Endothelial cell of umbilical vein (primary cell): ENCODE results near the gene RIPOR3. TPM values are rescaled to one million over a fixed set of nuclear protein-coding genes. Genes with fewer than 3 reads are reported as not detected.

Source experiments
- BruUV-seq: library from RNA; stranded (reverse); fragments of 400-500 nt; replicated peaks from 2 replicates; lab custom pipeline; 2021; lab: Mats Ljungman, UMichigan
- CTCF ChIA-PET: fragments of 300-600, 350-600 bp; sonication (Branson Sonifier 250); formaldehyde crosslinking; loops from one replicate; lab custom pipeline; 2021; ENCODE audit warnings: antibody characterized with exemption, inconsistent platforms; lab: Charles Lee
- POLR2A ChIA-PET: fragments of 300-600, 350-600 bp; sonication (Branson Sonifier 250); formaldehyde crosslinking; loops from one replicate; lab custom pipeline; 2021; ENCODE audit warnings: antibody characterized with exemption, inconsistent platforms; lab: Charles Lee
- DNase-seq: peaks from one replicate; pipeline ENCODE4 v3.0.0-alpha.2; 2011; ENCODE audit warnings: low read depth, low spot score
- FAIRE-seq: peaks from 2 replicates; lab custom pipeline; 2011; peaks lifted over from hg19 to GRCh38; lab: Jason Lieb, UNC
- H2AFZ ChIP-seq: 2 replicates; pipeline ENCODE4 v1.6.0; 2012; ENCODE audit warnings: low read depth, low read length, control low read depth, inconsistent platforms
- H3K27ac ChIP-seq: 2 replicates; pipeline ENCODE4 v1.5.1; 2011; ENCODE audit warnings: low read depth, mild to moderate bottlenecking, control low read depth, low read length, moderate library complexity; ENCODE audit not compliant: insufficient read depth
- H3K27me3 ChIP-seq, 2 experiments: 2 replicates each; pipeline versions ENCODE4 v1.6.0 to v1.6.1; 2011; ENCODE audit warnings: low read length in 2 of 2, mixed read lengths in 1 of 2; ENCODE audit not compliant: control insufficient read depth in 2 of 2, insufficient read depth in 2 of 2
- H3K36me3 ChIP-seq, 2 experiments: 2 replicates in 1 of 2; 3 replicates in 1 of 2; pipeline ENCODE4 v1.5.1; 2011; ENCODE audit warnings: low read length in 2 of 2, mild to moderate bottlenecking in 1 of 2, moderate library complexity in 1 of 2; ENCODE audit not compliant: control insufficient read depth in 2 of 2, insufficient read depth in 2 of 2; ENCODE audit errors: extremely low read depth in 1 of 2
- H3K4me1 ChIP-seq: 3 replicates; pipeline ENCODE4 v1.5.1; 2011; ENCODE audit warnings: mild to moderate bottlenecking, low read length; ENCODE audit not compliant: control insufficient read depth, insufficient read depth; ENCODE audit errors: extremely low read depth
- H3K4me2 ChIP-seq: 2 replicates; pipeline ENCODE4 v1.6.1; 2011; ENCODE audit warnings: low read length, control low read depth, mixed read lengths; ENCODE audit not compliant: insufficient read depth
- H3K4me3 ChIP-seq, 3 experiments: fragments of 200-600 bp in 1 of 3; sonication (generic), shearing (Covaris generic) in 1 of 3; replicated peaks in 1 of 3; 2 replicates each; pipeline ENCODE4 v1.5.1; 2011 to 2016; ENCODE audit warnings: control low read depth in 3 of 3, low read length in 3 of 3, mild to moderate bottlenecking in 2 of 3, inconsistent platforms in 1 of 3, low read depth in 1 of 3, moderate library complexity in 1 of 3; ENCODE audit not compliant: insufficient read depth in 1 of 3
- H3K79me2 ChIP-seq: 2 replicates; pipeline ENCODE4 v1.6.0; 2012; ENCODE audit warnings: low read length, inconsistent platforms; ENCODE audit not compliant: control insufficient read depth, insufficient read depth
- H3K9ac ChIP-seq: replicated peaks from 2 replicates; pipeline ENCODE3; 2011; ENCODE audit warnings: low read length, control low read depth; ENCODE audit not compliant: insufficient read depth; ENCODE audit errors: extremely low read depth
- H3K9me1 ChIP-seq: replicated peaks from 3 replicates; pipeline ENCODE4 v1.6.0; 2011; ENCODE audit warnings: mild to moderate bottlenecking, low read length; ENCODE audit not compliant: control insufficient read depth, insufficient read depth; ENCODE audit errors: extremely low read depth
- H3K9me3 ChIP-seq: replicated peaks from 2 replicates; pipeline ENCODE4 v1.5.1; 2012; ENCODE audit warnings: low read length, inconsistent platforms; ENCODE audit not compliant: control insufficient read depth, insufficient read depth
- H4K20me1 ChIP-seq: replicated peaks from 2 replicates; pipeline ENCODE3; 2011; ENCODE audit warnings: mild to moderate bottlenecking, low read length; ENCODE audit not compliant: control insufficient read depth, insufficient read depth; ENCODE audit errors: extremely low read depth
- CTCF ChIP-seq, 2 donors: IDR thresholded peaks; 1 replicate in 1 of 2; 2 replicates in 1 of 2; pipeline ENCODE4 v1.5.1; 2011; ENCODE audit warnings: low read length in 2 of 2, mild to moderate bottlenecking in 2 of 2, moderate library complexity in 2 of 2, control low read depth in 1 of 2, inconsistent platforms in 1 of 2, low read depth in 1 of 2; ENCODE audit not compliant: insufficient read depth in 1 of 2; ENCODE audit errors: extremely low read depth in 1 of 2
- EZH2 ChIP-seq: IDR thresholded peaks from 2 replicates; pipeline ENCODE4 v1.6.1; 2012; ENCODE audit warnings: borderline replicate concordance, low read depth, mild to moderate bottlenecking, moderate library complexity, low read length, inconsistent platforms; ENCODE audit not compliant: severe bottlenecking
- FOS ChIP-seq: IDR thresholded peaks from 2 replicates; pipeline ENCODE4 v1.6.1; 2011; ENCODE audit warnings: mild to moderate bottlenecking, low read length, moderate library complexity, borderline replicate concordance; ENCODE audit not compliant: insufficient read depth
- GATA2 ChIP-seq: IDR thresholded peaks from 2 replicates; pipeline ENCODE4 v1.7.0; 2011; ENCODE audit warnings: low read depth, mild to moderate bottlenecking, moderate library complexity, mixed read lengths, low read length; ENCODE audit not compliant: insufficient read length, insufficient read depth
- JUN ChIP-seq: IDR thresholded peaks from 2 replicates; pipeline ENCODE4 v1.6.1; 2011; ENCODE audit warnings: borderline replicate concordance, low read depth; ENCODE audit not compliant: insufficient read length, insufficient read depth
- MAX ChIP-seq: IDR thresholded peaks from 2 replicates; pipeline ENCODE4 v1.6.1; 2011; ENCODE audit not compliant: insufficient read depth, insufficient read length
- MYC ChIP-seq: IDR thresholded peaks from one replicate; pipeline ENCODE4 v1.6.1; 2011; ENCODE audit warnings: mild to moderate bottlenecking, low read depth, low read length
- POLR2A ChIP-seq: IDR thresholded peaks from 2 replicates; pipeline ENCODE4 v1.6.1; 2012; ENCODE audit warnings: low read depth, mild to moderate bottlenecking, control low read depth, low read length
- POLR2AphosphoS5 ChIP-seq: IDR thresholded peaks from 2 replicates; pipeline ENCODE4 v1.6.1; 2012; ENCODE audit warnings: low read depth, mild to moderate bottlenecking, control low read depth, low read length, moderate library complexity; ENCODE audit not compliant: insufficient read depth
- dilution Hi-C: fragments of 300-500 bp; cut with MboI; formaldehyde crosslinking; loops from one replicate; pipeline ENCODE4 v1.15.0; 2019; ENCODE audit warnings: low sequenced_read_pairs; ENCODE audit not compliant: extremely low pct_ligation_motif_present
- intact Hi-C: fragments of 100-400 bp; cut with micrococcal nuclease; formaldehyde crosslinking; loops from one replicate; pipeline ENCODE4 v1.10.0; 2022
- polyA plus RNA-seq, 4 experiments: library from polyadenylated mRNA; depleted of rRNA in 3 of 4; stranded (reverse) in 3 of 4; unstranded in 1 of 4; fragments of >200 nt; gene quantifications; 2 replicates each; pipeline versions ENCODE4 v1.2.1 to v1.2.3, GENCODE V29; 2011 to 2012; ENCODE audit warnings: missing spikeins in 1 of 4
- total RNA-seq: library from RNA; stranded (reverse); gene quantifications from 2 replicates; pipeline ENCODE4 v1.2.3, GENCODE V29; 2021

The RIPOR3 gene
- total and polyA plus RNA-seq, 2 donors (not counting 3 experiments of a cell fraction or from before 2014, with no cell fraction given), result not detected

- intact Hi-C loops (no loop called here), dilution Hi-C loops (no loop called here)
- no TSS peak for BruUV-seq
- Histone ChIP-seq H3K4me2 (no peak overlapping the region), H3K4me1 (peaks cover 28% of the 10 kb centered on the region), H4K20me1 (no peaks in the 10 kb centered on the region), H3K9me1 (no peaks in the 10 kb centered on the region), H3K27me3 (no peaks in the 10 kb centered on the region), H2AFZ (no peak overlapping the region), H3K36me3 (peaks cover 18 to 27% of the 10 kb centered on the region in 2 experiments), H3K79me2 (peaks cover 64% of the 10 kb centered on the region), H3K27ac (no peak overlapping the region), H3K4me3 (no peak overlapping the region), H3K9ac (no peak overlapping the region), H3K9me3 (no peaks in the 10 kb centered on the region)
- FAIRE-seq, result no peak
- no peak for TF ChIP-seq POLR2A
- TF ChIP-seq POLR2AphosphoS5, result no peak
- TF ChIP-seq GATA2, result no peak
- TF ChIP-seq JUN, result no peak
- TF ChIP-seq CTCF (IDR thresholded peaks at IDR 0.05; ENCODE audit: extremely low read depth in 1 of 2, insufficient read depth in 1 of 2, low read depth in 1 of 2, low read length in 2 of 2), result no peak
- TF ChIP-seq EZH2, result no peak
- TF ChIP-seq FOS, result no peak
- no peak for TF ChIP-seq MAX
- no peak for TF ChIP-seq MYC
- ChIA-PET CTCF (interaction anchor here (0.8 to 1.1 kb wide), 2 partner anchors 86 to 95 kb away, joined by 3 read pairs; no protein-coding TSS in a partner anchor), POLR2A (no interaction called here)
- no peak for DNase-seq
These were observed 125.5 kb downstream of the RIPOR3 start for GRCh38 chr20:50565871-50566270.
